B cell (primary cell): Measurements from ENCODE around the gene MTX2. TPM values are rescaled to one million over a fixed set of nuclear protein-coding genes. Genes with fewer than 3 reads are reported as not detected.

Source experiments
- ATAC-seq: fragments of 200-7000 bp; cut with Tn5 transposase; one replicate; pipeline ENCODE4 v1.10.0; 2021; ENCODE audit warnings: low read depth, mild to moderate bottlenecking, moderate number of reproducible peaks, moderate library complexity
- CTCF ChIA-PET: fragments of 350-600 bp; sonication (Branson Sonifier 250); formaldehyde crosslinking; loops from one replicate; lab custom pipeline; 2021; ENCODE audit warnings: antibody characterized with exemption, inconsistent platforms; lab: Charles Lee
- POLR2A ChIA-PET: fragments of 350-600 bp; sonication (Branson Sonifier 250); formaldehyde crosslinking; loops from one replicate; lab custom pipeline; 2021; ENCODE audit warnings: antibody characterized with exemption; lab: Charles Lee
- DNase-seq: peaks from one replicate; pipeline ENCODE4 v3.0.0; 2013
- H2AFZ ChIP-seq: 2 replicates; pipeline ENCODE4 v1.6.1; 2012; ENCODE audit warnings: mild to moderate bottlenecking, low read depth, low read length; ENCODE audit not compliant: insufficient read depth, poor library complexity, severe bottlenecking
- H3K27ac ChIP-seq, 2 donors: 1 replicate in 1 of 2; 2 replicates in 1 of 2; pipeline ENCODE4 v1.5.1; 2012 to 2013; ENCODE audit warnings: low read length in 2 of 2, mild to moderate bottlenecking in 2 of 2, moderate library complexity in 1 of 2
- H3K27me3 ChIP-seq, 4 experiments: fragments of 200-600 bp in 1 of 4; sonication (generic) in 1 of 4; replicated peaks in 1 of 4; 1 replicate in 2 of 4; 2 replicates in 2 of 4; pipeline versions ENCODE4 v1.6.1 to v1.7.0; 2013 to 2016; ENCODE audit warnings: low read length in 3 of 4, mild to moderate bottlenecking in 2 of 4, mixed read lengths in 1 of 4, moderate library complexity in 1 of 4; ENCODE audit not compliant: insufficient read depth in 4 of 4, control insufficient read depth in 3 of 4; ENCODE audit errors: control extremely low read depth in 1 of 4
- H3K36me3 ChIP-seq, 2 experiments: replicated peaks in 1 of 2; 1 replicate in 1 of 2; 2 replicates in 1 of 2; pipeline versions ENCODE4 v1.6.1 to v1.7.1; 2013; ENCODE audit warnings: low read length in 1 of 2; ENCODE audit not compliant: insufficient read depth in 2 of 2, control insufficient read depth in 1 of 2; ENCODE audit errors: control extremely low read depth in 1 of 2, extremely low read depth in 1 of 2
- H3K4me1 ChIP-seq, 2 donors: fragments of 200-600 bp in 1 of 2; sonication (generic) in 1 of 2; 1 replicate in 1 of 2; 2 replicates in 1 of 2; pipeline versions ENCODE4 v1.5.1 to v1.6.1; 2013 to 2017; ENCODE audit warnings: low read length in 2 of 2; ENCODE audit not compliant: control insufficient read depth in 2 of 2, insufficient read depth in 2 of 2
- H3K4me2 ChIP-seq: replicated peaks from 2 replicates; pipeline ENCODE3; 2012; ENCODE audit warnings: mild to moderate bottlenecking, low read depth, low read length; ENCODE audit not compliant: poor library complexity, severe bottlenecking
- H3K4me3 ChIP-seq, 5 experiments: fragments of 200-600 bp in 1 of 5; sonication (generic) in 1 of 5; 1 replicate in 3 of 5; 2 replicates in 2 of 5; pipeline versions ENCODE4 v1.5.1 to v1.7.0; 2011 to 2016; ENCODE audit warnings: low read length in 4 of 5, mild to moderate bottlenecking in 4 of 5, low read depth in 2 of 5, control low read depth in 1 of 5, moderate library complexity in 1 of 5; ENCODE audit not compliant: insufficient read depth in 1 of 5; ENCODE audit errors: control extremely low read depth in 1 of 5, extremely low read depth in 1 of 5
- H3K79me2 ChIP-seq: fragments of 200-600 bp; sonication (generic); one replicate; pipeline ENCODE4 v1.6.0; 2016; ENCODE audit warnings: low read length; ENCODE audit not compliant: control insufficient read depth, insufficient read depth
- H3K9ac ChIP-seq: fragments of 200-600 bp; sonication (generic); 2 replicates; pipeline ENCODE4 v1.6.1; 2017; ENCODE audit warnings: mild to moderate bottlenecking, low read length, moderate library complexity
- H3K9me3 ChIP-seq, 3 donors: one replicate each; pipeline versions ENCODE4 v1.6.1 to v1.7.1; 2013; ENCODE audit warnings: low read length in 2 of 3; ENCODE audit not compliant: control insufficient read depth in 2 of 3, insufficient read depth in 1 of 3; ENCODE audit errors: control extremely low read depth in 1 of 3
- H4K20me1 ChIP-seq: 2 replicates; pipeline ENCODE4 v1.6.0; 2012; ENCODE audit warnings: mild to moderate bottlenecking, low read length; ENCODE audit not compliant: insufficient read depth, control insufficient read depth, poor library complexity, severe bottlenecking
- H3K27ac Mint-ChIP-seq: one replicate; pipeline ENCODE4 v1.8.0; 2021; ENCODE audit warnings: mixed read lengths
- H3K27me3 Mint-ChIP-seq: one replicate; pipeline ENCODE4 v1.8.0; 2021; ENCODE audit warnings: mixed read lengths
- H3K4me1 Mint-ChIP-seq: one replicate; pipeline ENCODE4 v1.8.0; 2021; ENCODE audit warnings: mixed read lengths
- H3K4me3 Mint-ChIP-seq: one replicate; pipeline ENCODE4 v1.8.0; 2021; ENCODE audit warnings: mixed read lengths
- H3K9me3 Mint-ChIP-seq: one replicate; pipeline ENCODE4 v1.8.0; 2022; ENCODE audit warnings: mixed read lengths; ENCODE audit not compliant: insufficient read depth
- CTCF ChIP-seq: fragments of 200-600 bp; IDR thresholded peaks from one replicate; pipeline ENCODE4 v1.8.0; 2022; ENCODE audit warnings: antibody characterized with exemption, mild to moderate bottlenecking
- EZH2 ChIP-seq: IDR thresholded peaks from 2 replicates; pipeline ENCODE4 v1.6.1; 2012; ENCODE audit warnings: borderline replicate concordance, low read depth, mild to moderate bottlenecking, moderate library complexity, low read length; ENCODE audit not compliant: insufficient read depth, poor library complexity, severe bottlenecking
- WGBS: methylation state at CpG from one replicate; pipeline ENCODE4 v1.1.5; 2013; ENCODE audit warnings: missing lambda C conversion rate; ENCODE audit not compliant: insufficient coverage; 5-methylcytosine and 5-hydroxymethylcytosine counted together
- intact Hi-C: fragments of 100-400 bp; cut with micrococcal nuclease; formaldehyde crosslinking; loops from one replicate; pipeline ENCODE4 v1.10.0; 2022
- polyA plus RNA-seq: library from polyadenylated mRNA; depleted of rRNA; stranded (reverse); fragments of >200 nt; gene quantifications from 2 replicates; pipeline ENCODE4 v1.2.3, GENCODE V29; 2012
- total RNA-seq, 2 donors: library from RNA; stranded (reverse); fragments of 120-200 nt in 1 of 2; gene quantifications; 1 replicate in 1 of 2; 2 replicates in 1 of 2; pipeline versions ENCODE4 v1.2.3 to v1.2.4, GENCODE V29; 2013 to 2022

MTX2 gene
- total and polyA plus RNA-seq, 2 donors (not counting 1 experiment from before 2014, with no cell fraction given): 11.2 to 11.5 TPM

- Histone ChIP-seq H2AFZ (no peak overlapping the region), H3K27ac (no peak overlapping the region), H3K9me3 (no peaks in the 10 kb centered on the region), H4K20me1 (no peaks in the 10 kb centered on the region), H3K4me2 (no peak overlapping the region), H3K4me3 (no peak overlapping the region), H3K79me2 (no peaks in the 10 kb centered on the region), H3K36me3 (peaks cover 2 to 3% of the 10 kb centered on the region in 2 experiments), H3K9ac (no peak overlapping the region), H3K27me3 (no peaks in the 10 kb centered on the region), H3K4me1 (no peaks in the 10 kb centered on the region)
- Mint-ChIP-seq H3K4me3 (no peak overlapping the region), H3K27me3 (no peaks in the 10 kb centered on the region), H3K27ac (no peak overlapping the region), H3K9me3 (no peaks in the 10 kb centered on the region), H3K4me1 (no peaks in the 10 kb centered on the region)
- intact Hi-C loops: no loop called here
- ATAC-seq (no peak), DNase-seq (no peak)
- TF ChIP-seq CTCF (no peak), EZH2 (no peak)
- POLR2A ChIA-PET: no interaction called here
- CTCF ChIA-PET: no interaction called here
- no CpG with 5 or more reads among the region's 1 CpG for WGBS
These were observed 56.5 kb downstream of the MTX2 start for GRCh38 chr2:176325732-176326131.

- Histone ChIP-seq H3K79me2 (no peaks in the 10 kb centered on the region), H3K9ac (no peak overlapping the region), H3K4me1 (no peaks in the 10 kb centered on the region), H3K27ac (no peak overlapping the region), H3K4me2 (no peak overlapping the region), H3K4me3 (no peak overlapping the region), H3K27me3 (no peaks in the 10 kb centered on the region), H2AFZ (no peak overlapping the region), H4K20me1 (no peaks in the 10 kb centered on the region), H3K36me3 (peaks cover 1 to 3% of the 10 kb centered on the region in 2 experiments), H3K9me3 (no peaks in the 10 kb centered on the region)
- no peaks in the 10 kb centered on the region for H3K4me1 Mint-ChIP-seq
- no peaks in the 10 kb centered on the region for H3K9me3 Mint-ChIP-seq
- ChIA-PET CTCF (no interaction called here), POLR2A (no interaction called here)
- TF ChIP-seq CTCF: no peak
- TF ChIP-seq EZH2: no peak
- no peak overlapping the region for H3K4me3 Mint-ChIP-seq
- H3K27me3 Mint-ChIP-seq: no peaks in the 10 kb centered on the region
- intact Hi-C loops: no loop called here
- ATAC-seq (no peak), DNase-seq (peak; percentile 3)
- WGBS: no CpG with 5 or more reads among the region's 3 CpGs
- H3K27ac Mint-ChIP-seq: no peak overlapping the region
These were observed 58.9 kb downstream of the MTX2 start for GRCh38 chr2:176328149-176328548.
